ENCODE measurements around the gene OR10G6.
"Not testable (repeated sequence)": the region's sequence is repeated elsewhere in the genome, so short reads cannot be mapped to it uniquely, and the experiment has no call there.

Gene OR10G6

GRCh38 chr11:123995119-123995518 is at the start of gene OR10G6:
Gene OR10G6 (minus strand): TSS chr11:123995161. CDS start chr11:123995161, 0 bp downstream.
- no peak for DNase-seq (ENCODE audit: low read depth, low spot score)

- no peak for DNase-seq (ENCODE audit: low read depth, low spot score)
Observed at GRCh38 chr11:124043420-124043819, 48.5 kb upstream of the OR10G6 start.

DNA sequence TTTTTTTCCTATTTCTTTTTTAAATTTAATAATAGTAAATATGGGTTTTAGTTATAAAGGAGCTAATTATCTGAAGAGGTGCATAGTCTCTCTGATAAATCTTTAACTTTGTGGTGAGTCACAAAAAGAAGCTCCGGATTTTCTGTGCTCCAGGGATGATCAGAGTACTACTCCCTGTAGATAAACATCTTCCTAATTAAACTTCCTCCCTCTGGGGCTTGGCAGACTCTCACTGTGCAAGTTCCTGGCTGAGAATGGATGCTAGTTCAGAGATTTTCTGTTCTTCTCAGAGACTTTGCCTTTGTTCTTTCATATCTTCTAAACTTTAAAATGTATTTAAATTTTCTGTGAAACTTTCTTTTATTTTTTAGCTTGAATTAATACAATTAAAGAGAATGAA is 46.3 kb upstream of the OR10G6 start, which contains the start of gene OR10G7:
TSS of gene OR10G7 (minus strand) at position 72 of the 400 bp plus-strand sequence. CDS start 2,324 bp downstream, outside the sequence.
- no peak for DNase-seq (ENCODE audit: low read depth, low spot score)

- no peak for DNase-seq (ENCODE audit: low read depth, low spot score)
Observed at GRCh38 chr11:124039557-124039956, 44.6 kb upstream of the OR10G6 start.

- no peak for DNase-seq (ENCODE audit: low read depth, low spot score)
Observed at GRCh38 chr11:124036666-124037065, 41.7 kb upstream of the OR10G6 start.

DNA sequence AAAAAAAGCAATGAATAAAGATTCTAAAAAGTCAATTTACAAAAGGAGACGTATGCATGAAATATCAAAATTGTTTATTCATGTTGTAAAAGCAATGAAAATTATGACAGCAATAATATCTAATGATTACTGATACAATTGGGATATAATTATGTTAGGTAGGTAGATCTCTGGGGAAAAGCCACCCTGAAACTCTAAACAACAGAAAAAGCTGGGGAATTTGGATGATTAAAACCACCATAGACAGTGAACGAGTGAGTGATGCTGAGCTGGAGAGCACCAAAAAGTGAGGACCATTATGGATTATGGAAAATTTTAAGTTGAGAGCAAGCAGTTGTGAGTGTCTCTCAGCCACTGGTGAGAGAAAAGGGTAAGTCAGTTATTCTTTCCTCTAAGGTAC is 31.5 kb upstream of the OR10G6 start, which contains the start of gene OR10G8:
TSS of gene OR10G8 (plus strand) at position 301 of the 400 bp plus-strand sequence. CDS start 2,825 bp downstream, outside the sequence.
- no peak for DNase-seq (ENCODE audit: low read depth, low spot score)

DNA sequence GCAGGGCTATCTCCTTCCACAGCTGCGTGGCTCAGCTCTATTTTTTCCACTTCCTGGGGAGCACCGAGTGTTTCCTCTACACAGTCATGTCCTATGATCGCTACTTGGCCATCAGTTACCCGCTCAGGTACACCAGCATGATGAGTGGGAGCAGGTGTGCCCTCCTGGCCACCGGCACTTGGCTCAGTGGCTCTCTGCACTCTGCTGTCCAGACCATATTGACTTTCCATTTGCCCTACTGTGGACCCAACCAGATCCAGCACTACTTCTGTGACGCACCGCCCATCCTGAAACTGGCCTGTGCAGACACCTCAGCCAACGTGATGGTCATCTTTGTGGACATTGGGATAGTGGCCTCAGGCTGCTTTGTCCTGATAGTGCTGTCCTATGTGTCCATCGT is 20.9 kb upstream of the OR10G6 start:
- not testable (repeated sequence) for DNase-seq (ENCODE audit: low read depth, low spot score)

- no peak for DNase-seq (ENCODE audit: low read depth, low spot score)
Observed at GRCh38 chr11:124012697-124013096, 17.7 kb upstream of the OR10G6 start, which contains the start of gene OR10G4. Gene OR10G4 (plus strand): TSS chr11:124012997. CDS start chr11:124015575, 2,578 bp downstream.

GRCh38 chr11:123979311-123979710 is 15.7 kb downstream of the OR10G6 start:
- no peak for DNase-seq (ENCODE audit: low read depth, low spot score)

DNA sequence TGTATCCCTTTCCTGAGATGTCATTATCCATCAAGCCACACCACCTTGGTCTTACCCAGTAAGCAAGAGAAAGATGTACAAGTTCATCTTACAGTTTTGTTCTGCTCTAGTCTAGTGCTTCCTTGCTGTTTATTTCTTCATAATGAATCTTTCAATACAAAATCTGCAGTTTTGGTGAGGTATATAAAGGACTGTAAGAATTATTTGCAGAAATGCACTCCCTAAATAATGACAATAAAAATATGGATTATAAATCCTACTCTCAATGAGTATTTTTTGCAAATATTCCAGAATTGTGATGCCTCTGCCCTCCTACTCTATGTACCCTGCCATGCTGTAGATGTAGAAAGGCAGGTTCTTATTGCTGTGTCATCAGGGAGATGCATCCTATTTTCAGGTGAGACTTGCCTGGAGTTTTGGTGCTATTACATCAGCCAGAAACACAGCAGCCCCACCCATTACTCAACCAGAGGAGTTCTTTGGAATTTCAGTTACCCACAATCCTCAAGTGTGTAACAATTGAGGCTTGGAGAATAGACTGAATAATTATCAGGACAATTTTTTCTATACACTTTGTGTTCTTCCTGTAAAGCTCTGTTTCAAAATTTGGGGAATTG is 17.1 kb downstream of the OR10G6 start, which contains the start of gene OR10S1:
TSS of gene OR10S1 (minus strand) at position 51 of the 617 bp plus-strand sequence. CDS start 117 bp downstream, outside the sequence.
- no peak for DNase-seq (ENCODE audit: low read depth, low spot score)

- DNase-seq (ENCODE audit: low read depth, low spot score), result no peak
Observed at GRCh38 chr11:123976770-123977560, 18.0 kb downstream of the OR10G6 start.

DNA sequence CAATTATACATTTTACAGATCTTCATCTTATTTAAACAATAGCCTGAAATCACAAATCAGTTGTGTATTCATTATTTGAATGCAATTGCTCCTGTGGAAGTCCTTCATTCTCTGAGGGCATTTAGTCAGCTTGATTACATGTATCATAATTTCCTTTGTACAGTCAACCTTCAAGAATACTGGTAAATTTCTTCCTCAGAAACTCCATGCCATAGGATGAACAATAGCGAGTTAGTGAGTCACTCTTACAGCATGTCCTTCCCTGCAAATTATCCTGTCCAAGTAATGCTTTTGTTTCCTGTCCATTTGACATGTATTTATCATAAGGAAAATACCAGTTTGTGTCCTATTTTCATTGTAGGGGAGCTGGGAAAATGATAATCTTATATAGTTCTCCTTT is 21.1 kb downstream of the OR10G6 start:
- DNase-seq (ENCODE audit: low read depth, low spot score), result no peak

DNA sequence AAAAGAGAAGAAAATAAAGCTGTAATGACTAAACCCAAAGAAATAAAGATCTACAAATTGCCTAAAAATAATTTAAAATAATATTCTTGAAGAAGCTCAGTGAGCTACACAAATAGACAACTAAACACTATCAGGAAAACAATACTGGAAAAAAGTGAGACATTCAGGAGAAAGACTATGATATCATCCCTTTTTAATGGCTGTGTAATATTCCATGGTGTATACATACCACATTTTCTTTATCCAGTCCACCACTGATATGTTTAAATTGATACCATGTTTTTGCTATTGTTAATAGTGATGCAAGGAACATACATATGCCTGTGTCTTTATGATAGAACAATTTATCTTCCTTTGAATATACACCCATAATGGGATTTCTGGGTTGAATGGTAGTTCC is 38.2 kb downstream of the OR10G6 start:
- DNase-seq (ENCODE audit: low read depth, low spot score), result no peak

DNA sequence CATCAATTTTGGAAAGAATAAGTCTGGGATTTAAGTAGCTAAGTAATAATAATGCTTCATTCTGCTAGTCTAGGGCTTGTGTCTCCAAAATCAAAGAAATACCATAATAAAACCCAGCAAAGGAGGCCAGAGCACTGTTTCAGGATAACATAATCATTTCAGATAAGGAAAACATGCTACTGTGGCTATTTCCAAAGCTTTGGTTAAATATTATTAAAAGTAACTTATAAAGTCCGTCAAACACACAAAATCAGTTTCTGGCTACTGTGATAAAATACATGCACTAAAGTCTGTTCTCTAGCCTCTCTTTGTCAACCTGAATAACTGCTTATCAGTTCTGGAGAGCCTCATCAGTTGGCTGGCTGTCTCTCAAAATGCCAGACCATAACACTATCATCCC is 49.8 kb downstream of the OR10G6 start:
- no peak for DNase-seq (ENCODE audit: low read depth, low spot score)
